ENCODE measurements around the gene NAIF1. TPM values are rescaled to one million over a fixed set of nuclear protein-coding genes. Genes with fewer than 3 reads are reported as not detected.

Gene NAIF1
- total and polyA plus RNA-seq, 7 donors = 5.5 to 11.0 (median 8.4) TPM

DNA sequence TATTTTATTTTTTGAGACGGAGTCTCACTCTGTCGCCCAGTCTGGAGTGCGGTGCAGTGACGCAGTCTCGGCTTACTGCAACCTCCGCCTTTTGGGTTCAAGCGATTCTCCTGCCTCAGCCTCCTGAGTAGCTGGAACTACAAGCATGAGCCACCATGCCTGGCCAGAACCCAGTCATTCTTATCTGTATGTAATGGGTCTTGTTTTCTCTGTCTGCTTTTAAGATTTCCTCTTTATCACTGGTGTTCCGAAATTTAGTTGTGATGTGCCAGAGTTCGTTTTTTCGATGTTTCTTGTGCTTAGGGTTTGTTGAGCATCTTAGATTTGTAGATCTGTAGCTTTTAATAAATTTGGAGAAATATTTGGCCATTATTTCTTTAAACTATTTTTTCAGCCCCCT, 20.1 kb upstream of the NAIF1 start:
- WGBS, 2 donors = 78 to 91% methylated on average over 10 of the region's 10 CpGs
- Histone ChIP-seq H3K9me3 (no peaks in the 10 kb centered on the region), H3K27ac (no peak overlapping the region), H3K4me3 (no peak overlapping the region), H3K36me3 (no peaks in the 10 kb centered on the region), H3K27me3 (no peaks in the 10 kb centered on the region), H3K4me1 (peaks cover 0 to 39% (median 26%) of the 10 kb centered on the region in 4 donors)
- intact Hi-C loops (cut with DNase I) = no loop called here
- TF ChIP-seq CTCF (IDR thresholded peaks at IDR 0.05) = no peak
- no peak for TF ChIP-seq POLR2AphosphoS5 (IDR thresholded peaks at IDR 0.05)
- no peak for TF ChIP-seq EP300 (IDR thresholded peaks at IDR 0.05)
- no peak for TF ChIP-seq POLR2A (IDR thresholded peaks at IDR 0.05)
- no peak for DNase-seq

DNA sequence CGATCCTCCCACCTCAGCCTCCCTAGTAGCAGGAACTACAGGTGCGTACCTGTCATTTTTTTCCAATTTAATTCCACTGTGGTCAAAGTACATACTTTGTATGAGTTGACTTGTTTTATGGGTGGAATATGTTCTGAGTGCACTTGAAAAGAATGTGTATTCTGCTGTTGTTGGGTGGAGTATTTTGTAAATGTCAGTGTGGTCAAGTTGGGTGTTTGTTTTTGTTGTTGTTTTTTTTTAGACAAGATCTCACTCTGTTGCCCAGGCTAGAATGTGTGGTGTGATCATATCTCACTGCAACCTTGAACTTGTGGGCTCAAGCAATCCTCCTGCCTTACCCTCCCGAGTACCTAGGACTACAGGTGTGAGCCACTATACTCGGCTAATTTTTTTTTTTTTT, 18.8 kb upstream of the NAIF1 start:
- Histone ChIP-seq H3K36me3 (no peaks in the 10 kb centered on the region), H3K4me3 (no peak overlapping the region), H3K9me3 (no peaks in the 10 kb centered on the region), H3K27me3 (no peaks in the 10 kb centered on the region), H3K27ac (no peak overlapping the region), H3K4me1 (peaks cover 0 to 39% (median 26%) of the 10 kb centered on the region in 4 donors)
- intact Hi-C loops (cut with DNase I) = no loop called here
- no peak for TF ChIP-seq CTCF (IDR thresholded peaks at IDR 0.05)
- TF ChIP-seq POLR2AphosphoS5 (IDR thresholded peaks at IDR 0.05) = no peak
- no peak for TF ChIP-seq EP300 (IDR thresholded peaks at IDR 0.05)
- no peak for TF ChIP-seq POLR2A (IDR thresholded peaks at IDR 0.05)
- DNase-seq = no peak
- 48 to 85% methylated on average over 4 of the region's 4 CpGs for WGBS, 2 donors

DNA sequence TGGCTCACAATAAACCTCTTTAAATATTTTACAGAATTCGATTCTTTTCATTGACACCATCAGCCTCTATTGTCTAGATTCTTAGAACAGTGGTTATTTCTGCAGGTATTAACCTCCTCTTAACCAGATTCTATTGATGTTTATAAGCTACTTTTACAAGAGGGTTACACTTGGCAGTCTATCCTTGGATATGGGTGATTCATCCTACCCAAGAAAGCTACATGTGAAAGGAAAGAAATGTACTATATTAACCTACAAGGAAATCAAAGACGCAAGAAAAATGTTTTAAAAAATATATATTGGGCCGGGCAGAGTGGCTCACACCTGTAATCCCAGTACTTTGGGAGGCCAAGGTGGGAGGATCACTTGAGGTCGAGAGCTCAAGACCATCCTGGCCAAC, 17.6 kb upstream of the NAIF1 start:
- no peak for TF ChIP-seq POLR2A (IDR thresholded peaks at IDR 0.05)
- TF ChIP-seq POLR2AphosphoS5 (IDR thresholded peaks at IDR 0.05) = no peak
- TF ChIP-seq EP300 (IDR thresholded peaks at IDR 0.05) = no peak
- TF ChIP-seq CTCF (IDR thresholded peaks at IDR 0.05) = no peak
- intact Hi-C loops (cut with DNase I) = no loop called here
- no peak overlapping the region for H3K4me3 ChIP-seq
- peaks cover 0 to 37% (median 27%) of the 10 kb centered on the region in 4 donors for H3K4me1 ChIP-seq
- H3K27ac ChIP-seq = peak overlapping the region in 1 of 4 donors; percentile 33
- WGBS, 2 donors = 91 to 93% methylated on average over 4 of the region's 4 CpGs
- H3K36me3 ChIP-seq = no peaks in the 10 kb centered on the region
- H3K9me3 ChIP-seq = no peaks in the 10 kb centered on the region
- no peaks in the 10 kb centered on the region for H3K27me3 ChIP-seq
- no peak for DNase-seq

- intact Hi-C loops (cut with DNase I) = no loop called here
- no peaks in the 10 kb centered on the region for H3K36me3 ChIP-seq
- peaks cover 0 to 55% (median 41%) of the 10 kb centered on the region in 4 donors for H3K4me1 ChIP-seq
- 70 to 82% methylated on average over 7 of the region's 7 CpGs for WGBS, 2 donors
- DNase-seq = no peak
- TF ChIP-seq POLR2AphosphoS5 (IDR thresholded peaks at IDR 0.05) = no peak
- peak overlapping the region; percentile 65 to 71 (median 66) for H3K27ac ChIP-seq
- H3K4me3 ChIP-seq = no peak overlapping the region
- H3K9me3 ChIP-seq = no peaks in the 10 kb centered on the region
- H3K27me3 ChIP-seq = no peaks in the 10 kb centered on the region
These were observed 15.0 kb upstream of the NAIF1 start for GRCh38 chr9:128082151-128082550.

DNA sequence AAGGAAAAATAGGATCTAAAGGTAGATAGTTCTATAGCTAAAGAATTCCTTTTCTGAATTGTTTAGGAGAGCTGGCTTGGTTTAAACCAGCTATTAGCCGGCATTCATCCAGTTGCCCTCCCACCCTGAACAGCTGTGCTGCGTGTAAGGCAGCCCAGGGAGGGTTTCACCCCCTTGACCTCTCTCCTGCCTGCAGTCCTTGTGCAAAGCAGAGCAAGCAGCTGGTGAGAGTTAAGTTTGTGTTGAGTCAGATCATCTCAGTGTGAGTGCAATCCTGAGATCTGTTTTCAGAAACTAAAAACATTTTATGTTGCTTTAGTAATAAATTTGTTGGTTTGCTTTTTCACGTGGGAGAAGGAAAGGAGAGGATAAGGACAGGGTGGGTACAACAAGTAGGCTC, 13.9 kb upstream of the NAIF1 start:
- H3K27me3 ChIP-seq = no peaks in the 10 kb centered on the region
- H3K4me1 ChIP-seq = peaks cover 0 to 55% (median 42%) of the 10 kb centered on the region in 4 donors
- no peak for TF ChIP-seq EP300 (IDR thresholded peaks at IDR 0.05)
- TF ChIP-seq POLR2AphosphoS5 (IDR thresholded peaks at IDR 0.05) = peak in 1 of 4 donors; percentile 10
- TF ChIP-seq CTCF (IDR thresholded peaks at IDR 0.05) = no peak
- DNase-seq = peak; percentile 74
- H3K27ac ChIP-seq = peak overlapping the region; percentile 65 to 71 (median 66)
- H3K36me3 ChIP-seq = peaks cover 0 to 4% (median 0%) of the 10 kb centered on the region in 4 donors
- WGBS, 2 donors = 31 to 56% methylated on average over 3 of the region's 3 CpGs
- no peaks in the 10 kb centered on the region for H3K9me3 ChIP-seq
- intact Hi-C loops (cut with DNase I) = no loop called here
- no peak overlapping the region for H3K4me3 ChIP-seq

Measured in sigmoid colon (tissue), 7 donors.